B cell (primary cell): ENCODE measurements around the gene RNF223. TPM values are rescaled to one million over a fixed set of nuclear protein-coding genes. Genes with fewer than 3 reads are reported as not detected.

ENCODE experiments used
- ATAC-seq: fragments of 200-7000 bp; cut with Tn5 transposase; one replicate; pipeline ENCODE4 v1.10.0; 2021; ENCODE audit warnings: low read depth, mild to moderate bottlenecking, moderate number of reproducible peaks, moderate library complexity
- CTCF ChIA-PET: fragments of 350-600 bp; sonication (Branson Sonifier 250); formaldehyde crosslinking; loops from one replicate; lab custom pipeline; 2021; ENCODE audit warnings: antibody characterized with exemption, inconsistent platforms; lab: Charles Lee
- POLR2A ChIA-PET: fragments of 350-600 bp; sonication (Branson Sonifier 250); formaldehyde crosslinking; loops from one replicate; lab custom pipeline; 2021; ENCODE audit warnings: antibody characterized with exemption; lab: Charles Lee
- DNase-seq: peaks from one replicate; pipeline ENCODE4 v3.0.0; 2013
- H2AFZ ChIP-seq: 2 replicates; pipeline ENCODE4 v1.6.1; 2012; ENCODE audit warnings: mild to moderate bottlenecking, low read depth, low read length; ENCODE audit not compliant: insufficient read depth, poor library complexity, severe bottlenecking
- H3K27ac ChIP-seq, 2 donors: 1 replicate in 1 of 2; 2 replicates in 1 of 2; pipeline ENCODE4 v1.5.1; 2012 to 2013; ENCODE audit warnings: low read length in 2 of 2, mild to moderate bottlenecking in 2 of 2, moderate library complexity in 1 of 2
- H3K27me3 ChIP-seq, 4 experiments: fragments of 200-600 bp in 1 of 4; sonication (generic) in 1 of 4; replicated peaks in 1 of 4; 1 replicate in 2 of 4; 2 replicates in 2 of 4; pipeline versions ENCODE4 v1.6.1 to v1.7.0; 2013 to 2016; ENCODE audit warnings: low read length in 3 of 4, mild to moderate bottlenecking in 2 of 4, mixed read lengths in 1 of 4, moderate library complexity in 1 of 4; ENCODE audit not compliant: insufficient read depth in 4 of 4, control insufficient read depth in 3 of 4; ENCODE audit errors: control extremely low read depth in 1 of 4
- H3K36me3 ChIP-seq, 2 experiments: replicated peaks in 1 of 2; 1 replicate in 1 of 2; 2 replicates in 1 of 2; pipeline versions ENCODE4 v1.6.1 to v1.7.1; 2013; ENCODE audit warnings: low read length in 1 of 2; ENCODE audit not compliant: insufficient read depth in 2 of 2, control insufficient read depth in 1 of 2; ENCODE audit errors: control extremely low read depth in 1 of 2, extremely low read depth in 1 of 2
- H3K4me1 ChIP-seq, 2 donors: fragments of 200-600 bp in 1 of 2; sonication (generic) in 1 of 2; 1 replicate in 1 of 2; 2 replicates in 1 of 2; pipeline versions ENCODE4 v1.5.1 to v1.6.1; 2013 to 2017; ENCODE audit warnings: low read length in 2 of 2; ENCODE audit not compliant: control insufficient read depth in 2 of 2, insufficient read depth in 2 of 2
- H3K4me2 ChIP-seq: replicated peaks from 2 replicates; pipeline ENCODE3; 2012; ENCODE audit warnings: mild to moderate bottlenecking, low read depth, low read length; ENCODE audit not compliant: poor library complexity, severe bottlenecking
- H3K4me3 ChIP-seq, 5 experiments: fragments of 200-600 bp in 1 of 5; sonication (generic) in 1 of 5; 1 replicate in 3 of 5; 2 replicates in 2 of 5; pipeline versions ENCODE4 v1.5.1 to v1.7.0; 2011 to 2016; ENCODE audit warnings: low read length in 4 of 5, mild to moderate bottlenecking in 4 of 5, low read depth in 2 of 5, control low read depth in 1 of 5, moderate library complexity in 1 of 5; ENCODE audit not compliant: insufficient read depth in 1 of 5; ENCODE audit errors: control extremely low read depth in 1 of 5, extremely low read depth in 1 of 5
- H3K79me2 ChIP-seq: fragments of 200-600 bp; sonication (generic); one replicate; pipeline ENCODE4 v1.6.0; 2016; ENCODE audit warnings: low read length; ENCODE audit not compliant: control insufficient read depth, insufficient read depth
- H3K9ac ChIP-seq: fragments of 200-600 bp; sonication (generic); 2 replicates; pipeline ENCODE4 v1.6.1; 2017; ENCODE audit warnings: mild to moderate bottlenecking, low read length, moderate library complexity
- H3K9me3 ChIP-seq, 3 donors: one replicate each; pipeline versions ENCODE4 v1.6.1 to v1.7.1; 2013; ENCODE audit warnings: low read length in 2 of 3; ENCODE audit not compliant: control insufficient read depth in 2 of 3, insufficient read depth in 1 of 3; ENCODE audit errors: control extremely low read depth in 1 of 3
- H4K20me1 ChIP-seq: 2 replicates; pipeline ENCODE4 v1.6.0; 2012; ENCODE audit warnings: mild to moderate bottlenecking, low read length; ENCODE audit not compliant: insufficient read depth, control insufficient read depth, poor library complexity, severe bottlenecking
- H3K27ac Mint-ChIP-seq: one replicate; pipeline ENCODE4 v1.8.0; 2021; ENCODE audit warnings: mixed read lengths
- H3K27me3 Mint-ChIP-seq: one replicate; pipeline ENCODE4 v1.8.0; 2021; ENCODE audit warnings: mixed read lengths
- H3K4me1 Mint-ChIP-seq: one replicate; pipeline ENCODE4 v1.8.0; 2021; ENCODE audit warnings: mixed read lengths
- H3K4me3 Mint-ChIP-seq: one replicate; pipeline ENCODE4 v1.8.0; 2021; ENCODE audit warnings: mixed read lengths
- H3K9me3 Mint-ChIP-seq: one replicate; pipeline ENCODE4 v1.8.0; 2022; ENCODE audit warnings: mixed read lengths; ENCODE audit not compliant: insufficient read depth
- EZH2 ChIP-seq: IDR thresholded peaks from 2 replicates; pipeline ENCODE4 v1.6.1; 2012; ENCODE audit warnings: borderline replicate concordance, low read depth, mild to moderate bottlenecking, moderate library complexity, low read length; ENCODE audit not compliant: insufficient read depth, poor library complexity, severe bottlenecking
- WGBS: methylation state at CpG from one replicate; pipeline ENCODE4 v1.1.5; 2013; ENCODE audit warnings: missing lambda C conversion rate; ENCODE audit not compliant: insufficient coverage; 5-methylcytosine and 5-hydroxymethylcytosine counted together
- intact Hi-C: fragments of 100-400 bp; cut with micrococcal nuclease; formaldehyde crosslinking; loops from one replicate; pipeline ENCODE4 v1.10.0; 2022
- polyA plus RNA-seq: library from polyadenylated mRNA; depleted of rRNA; stranded (reverse); fragments of >200 nt; gene quantifications from 2 replicates; pipeline ENCODE4 v1.2.3, GENCODE V29; 2012
- total RNA-seq, 2 donors: library from RNA; stranded (reverse); fragments of 120-200 nt in 1 of 2; gene quantifications; 1 replicate in 1 of 2; 2 replicates in 1 of 2; pipeline versions ENCODE4 v1.2.3 to v1.2.4, GENCODE V29; 2013 to 2022
- TF ChIP-seq, protein P1 (sequence below): fragments of 200-600 bp; IDR thresholded peaks from one replicate; pipeline ENCODE4 v1.8.0; 2022; ENCODE audit warnings: antibody characterized with exemption, mild to moderate bottlenecking

RNF223 gene
- total and polyA plus RNA-seq, 2 donors (not counting 1 experiment from before 2014, with no cell fraction given) = not detected

DNA sequence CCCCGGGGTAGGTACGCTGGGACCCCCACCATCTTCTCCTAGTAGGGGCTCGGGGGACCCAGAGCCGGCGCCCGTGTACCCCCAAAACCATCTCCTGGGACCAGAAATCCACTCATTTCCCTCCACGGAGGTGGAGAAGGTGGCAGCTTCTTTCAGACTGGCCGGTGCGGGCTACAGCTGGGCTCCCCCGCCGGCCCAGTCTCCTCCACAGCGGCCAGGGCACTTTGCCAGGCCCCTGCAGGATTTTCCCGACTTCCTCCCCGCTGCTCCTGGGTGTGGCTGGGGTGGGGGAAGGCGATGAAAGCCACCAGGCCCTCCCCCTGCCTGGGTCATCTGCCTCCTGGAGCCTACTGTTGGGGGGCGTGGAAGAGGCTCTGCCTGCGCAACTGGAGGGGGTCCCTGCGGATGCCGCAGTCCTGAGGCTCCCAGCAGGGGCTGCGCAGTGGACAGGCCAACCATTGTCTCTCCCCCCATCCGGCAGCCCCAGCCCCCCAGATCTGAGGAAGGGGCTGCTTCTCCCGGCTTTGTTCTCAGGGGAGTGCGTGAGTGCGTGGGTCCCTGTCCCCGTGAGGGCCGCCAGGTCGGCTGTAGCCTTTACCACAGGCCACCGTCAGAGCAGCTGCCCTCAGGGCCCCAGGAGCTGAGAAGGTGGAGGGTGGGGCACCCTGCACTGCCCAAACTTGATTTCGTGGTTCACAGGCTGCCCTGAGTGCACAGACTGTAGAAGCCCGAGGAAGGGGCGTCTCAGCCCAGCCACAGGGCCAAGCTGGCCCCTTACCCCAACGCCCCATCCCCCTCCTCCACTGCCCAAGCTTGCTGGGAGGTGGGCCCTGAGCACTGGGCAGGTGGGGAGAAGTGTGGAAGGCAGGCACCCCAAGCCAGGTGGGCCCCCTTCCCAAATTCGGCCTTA, 52.8 kb downstream of the RNF223 start:
- intact Hi-C loops = no loop called here
- Histone ChIP-seq H3K4me1 (peaks cover 9 to 21% of the 10 kb centered on the region in 2 donors), H3K4me3 (no peak overlapping the region), H3K27me3 (peaks cover 0 to 22% (median 6%) of the 10 kb centered on the region in 4 experiments), H3K9ac (no peak overlapping the region), H3K9me3 (no peaks in the 10 kb centered on the region), H4K20me1 (no peaks in the 10 kb centered on the region), H3K4me2 (peak overlapping the region; percentile 91), H3K27ac (no peak overlapping the region), H3K79me2 (no peaks in the 10 kb centered on the region), H3K36me3 (no peaks in the 10 kb centered on the region), H2AFZ (no peak overlapping the region)
- POLR2A ChIA-PET = interaction anchor here (0.6 to 1.0 kb wide), 2 partner anchors 10 to 99 kb away, joined by 3 to 4 read pairs; no protein-coding TSS in a partner anchor
- ATAC-seq (no peak), DNase-seq (no peak)
- TF ChIP-seq, protein P1, sequence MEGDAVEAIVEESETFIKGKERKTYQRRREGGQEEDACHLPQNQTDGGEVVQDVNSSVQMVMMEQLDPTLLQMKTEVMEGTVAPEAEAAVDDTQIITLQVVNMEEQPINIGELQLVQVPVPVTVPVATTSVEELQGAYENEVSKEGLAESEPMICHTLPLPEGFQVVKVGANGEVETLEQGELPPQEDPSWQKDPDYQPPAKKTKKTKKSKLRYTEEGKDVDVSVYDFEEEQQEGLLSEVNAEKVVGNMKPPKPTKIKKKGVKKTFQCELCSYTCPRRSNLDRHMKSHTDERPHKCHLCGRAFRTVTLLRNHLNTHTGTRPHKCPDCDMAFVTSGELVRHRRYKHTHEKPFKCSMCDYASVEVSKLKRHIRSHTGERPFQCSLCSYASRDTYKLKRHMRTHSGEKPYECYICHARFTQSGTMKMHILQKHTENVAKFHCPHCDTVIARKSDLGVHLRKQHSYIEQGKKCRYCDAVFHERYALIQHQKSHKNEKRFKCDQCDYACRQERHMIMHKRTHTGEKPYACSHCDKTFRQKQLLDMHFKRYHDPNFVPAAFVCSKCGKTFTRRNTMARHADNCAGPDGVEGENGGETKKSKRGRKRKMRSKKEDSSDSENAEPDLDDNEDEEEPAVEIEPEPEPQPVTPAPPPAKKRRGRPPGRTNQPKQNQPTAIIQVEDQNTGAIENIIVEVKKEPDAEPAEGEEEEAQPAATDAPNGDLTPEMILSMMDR = no peak
- TF ChIP-seq EZH2 = no peak
- CTCF ChIA-PET = interaction anchor here (1.0 to 1.5 kb wide), 2 partner anchors 11 to 36 kb away, joined by 4 to 6 read pairs; no protein-coding TSS in a partner anchor
- Mint-ChIP-seq H3K9me3 (no peaks in the 10 kb centered on the region), H3K27ac (peak overlapping the region; percentile 50), H3K4me3 (peak overlapping the region; percentile 41), H3K27me3 (no peaks in the 10 kb centered on the region), H3K4me1 (peaks cover 4% of the 10 kb centered on the region)
- WGBS = 26% methylated on average over 29 of the region's 33 CpGs

Other genes starting within 250 kb of the RNF223 start
- gene SAMD11, start 150.4 kb downstream of the RNF223 start, total RNA-seq = not detected in 2 replicates
- not detected in 2 replicates for gene SAMD11, start 150.4 kb downstream of the RNF223 start, polyA plus RNA-seq
- 64.1 and 69.2 TPM in 2 replicates for gene NOC2L, start 115.0 kb downstream of the RNF223 start, total RNA-seq
- 48.0 and 63.3 TPM in 2 replicates for gene NOC2L, start 115.0 kb downstream of the RNF223 start, polyA plus RNA-seq
- gene KLHL17, start 113.7 kb downstream of the RNF223 start, total RNA-seq = 21.6 and 30.1 TPM in 2 replicates
- 57.1 and 57.5 TPM in 2 replicates for gene KLHL17, start 113.7 kb downstream of the RNF223 start, polyA plus RNA-seq
- gene PLEKHN1, start 107.8 kb downstream of the RNF223 start, total RNA-seq = 0.63 and 1.1 TPM in 2 replicates
- gene PLEKHN1, start 107.8 kb downstream of the RNF223 start, polyA plus RNA-seq = 0.36 and 0.37 TPM in 2 replicates
- not detected in 2 replicates for gene PERM1, start 92.2 kb downstream of the RNF223 start, total RNA-seq
- gene PERM1, start 92.2 kb downstream of the RNF223 start, polyA plus RNA-seq = not detected in 2 replicates
- gene HES4, start 74.2 kb downstream of the RNF223 start, total RNA-seq = 3.2 and 4.3 TPM in 2 replicates
- 4.5 and 18.1 TPM in 2 replicates for gene HES4, start 74.2 kb downstream of the RNF223 start, polyA plus RNA-seq
- 25.2 and 28.3 TPM in 2 replicates for gene ISG15, start 60.8 kb downstream of the RNF223 start, total RNA-seq
- 71.2 and 91.4 TPM in 2 replicates for gene ISG15, start 60.8 kb downstream of the RNF223 start, polyA plus RNA-seq
- 31.3 and 32.3 TPM in 2 replicates for gene AGRN, start 54.2 kb downstream of the RNF223 start, total RNA-seq
- 7.0 and 7.3 TPM in 2 replicates for gene AGRN, start 54.2 kb downstream of the RNF223 start, polyA plus RNA-seq
- 23.0 and 25.3 TPM in 2 replicates for gene C1orf159, start 41.8 kb upstream of the RNF223 start, total RNA-seq
- 25.6 and 29.6 TPM in 2 replicates for gene C1orf159, start 41.8 kb upstream of the RNF223 start, polyA plus RNA-seq
- gene TTLL10, start 99.6 kb upstream of the RNF223 start, total RNA-seq = 0.37 and 0.61 TPM in 2 replicates
- gene TTLL10, start 99.6 kb upstream of the RNF223 start, polyA plus RNA-seq = 0.37 and 0.45 TPM in 2 replicates
- gene TNFRSF18, start 132.3 kb upstream of the RNF223 start, total RNA-seq = 33.5 and 38.1 TPM in 2 replicates
- 10.1 and 25.2 TPM in 2 replicates for gene TNFRSF18, start 132.3 kb upstream of the RNF223 start, polyA plus RNA-seq
- 1.8 and 2.3 TPM in 2 replicates for gene TNFRSF4, start 139.8 kb upstream of the RNF223 start, total RNA-seq
- 0.63 and 1.9 TPM in 2 replicates for gene TNFRSF4, start 139.8 kb upstream of the RNF223 start, polyA plus RNA-seq
- 143 and 151 TPM in 2 replicates for gene SDF4, start 157.7 kb upstream of the RNF223 start, total RNA-seq
- 100 and 104 TPM in 2 replicates for gene SDF4, start 157.7 kb upstream of the RNF223 start, polyA plus RNA-seq
- 21.0 TPM in 2 replicates for gene B3GALT6, start 157.9 kb upstream of the RNF223 start, total RNA-seq
- gene B3GALT6, start 157.9 kb upstream of the RNF223 start, polyA plus RNA-seq = 4.7 and 5.9 TPM in 2 replicates
- 3.2 and 6.1 TPM in 2 replicates for gene C1QTNF12, start 172.4 kb upstream of the RNF223 start, total RNA-seq
- gene C1QTNF12, start 172.4 kb upstream of the RNF223 start, polyA plus RNA-seq = 1.2 and 1.8 TPM in 2 replicates
- 115 and 120 TPM in 2 replicates for gene UBE2J2, start 199.5 kb upstream of the RNF223 start, total RNA-seq
- gene UBE2J2, start 199.5 kb upstream of the RNF223 start, polyA plus RNA-seq = 32.8 and 40.1 TPM in 2 replicates
- gene SCNN1D, start 206.1 kb upstream of the RNF223 start, total RNA-seq = 7.3 and 10.6 TPM in 2 replicates
- gene SCNN1D, start 206.1 kb upstream of the RNF223 start, polyA plus RNA-seq = 14.7 and 21.3 TPM in 2 replicates
- 40.7 and 49.1 TPM in 2 replicates for gene ACAP3, start 233.6 kb upstream of the RNF223 start, total RNA-seq
- gene ACAP3, start 233.6 kb upstream of the RNF223 start, polyA plus RNA-seq = 124 and 126 TPM in 2 replicates
- gene PUSL1, start 234.3 kb upstream of the RNF223 start, total RNA-seq = 15.7 and 17.9 TPM in 2 replicates
- gene PUSL1, start 234.3 kb upstream of the RNF223 start, polyA plus RNA-seq = 21.3 and 25.8 TPM in 2 replicates